ENCODE results near the gene LYPD6.

LYPD6 gene

DNA sequence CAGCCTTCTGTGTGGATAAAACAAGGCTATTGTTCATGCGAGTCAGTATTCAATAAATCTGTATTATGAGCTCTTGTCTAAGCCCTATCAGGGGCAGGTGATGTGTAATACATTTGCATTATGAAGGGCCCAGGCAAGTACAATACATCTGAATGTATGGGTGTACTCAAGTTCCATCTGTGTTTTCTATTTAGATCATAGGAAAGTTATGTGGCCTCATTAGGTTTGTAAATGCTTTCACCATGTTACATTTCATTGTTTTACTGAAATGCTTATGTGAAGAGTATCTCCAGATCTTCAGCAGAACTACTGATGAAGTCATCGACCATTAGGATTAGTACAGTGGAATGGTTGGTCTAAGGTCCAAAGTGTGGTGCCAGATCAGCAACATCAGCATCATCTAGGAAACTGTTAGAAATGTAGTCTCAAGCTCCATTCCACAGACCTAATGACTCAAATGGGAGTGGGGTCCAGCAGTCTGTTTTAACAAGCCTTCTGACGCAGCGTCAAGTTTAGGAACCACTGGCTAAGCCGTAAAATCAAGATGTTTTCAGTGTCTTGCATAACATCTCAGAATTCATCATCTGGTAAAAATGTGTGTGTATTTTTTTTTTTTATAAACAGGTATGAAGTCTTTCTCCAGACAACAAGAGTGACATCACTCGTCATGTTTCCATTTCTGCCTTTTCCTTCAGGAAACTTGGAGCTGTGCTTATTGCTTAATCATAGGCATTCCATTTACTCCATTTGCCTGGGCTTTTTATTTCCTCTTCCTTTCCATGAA lies 80.5 kb downstream of the LYPD6 start:
- peak in 1 of 2 experiments; percentile 55 for DNase-seq

DNA sequence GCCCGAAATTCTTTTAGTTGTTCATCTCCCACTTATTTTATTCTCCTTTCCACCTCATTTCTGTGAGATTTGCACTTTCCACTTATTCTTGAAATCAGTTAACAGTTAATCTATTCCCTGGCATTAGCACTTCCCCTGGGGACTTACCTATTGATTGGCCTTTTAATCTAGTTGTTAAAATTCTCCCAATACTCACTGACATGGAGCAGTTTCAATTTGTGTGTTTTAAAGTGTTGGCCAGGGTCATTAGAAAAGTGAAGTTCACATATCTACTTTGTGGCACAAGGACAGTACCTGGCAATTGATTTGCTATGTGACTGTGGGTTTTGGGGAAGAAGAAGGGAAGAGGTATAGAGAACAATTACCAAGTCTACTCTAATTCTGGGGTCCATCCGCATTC lies 83.1 kb downstream of the LYPD6 start:
- DNase-seq, result no peak

DNA sequence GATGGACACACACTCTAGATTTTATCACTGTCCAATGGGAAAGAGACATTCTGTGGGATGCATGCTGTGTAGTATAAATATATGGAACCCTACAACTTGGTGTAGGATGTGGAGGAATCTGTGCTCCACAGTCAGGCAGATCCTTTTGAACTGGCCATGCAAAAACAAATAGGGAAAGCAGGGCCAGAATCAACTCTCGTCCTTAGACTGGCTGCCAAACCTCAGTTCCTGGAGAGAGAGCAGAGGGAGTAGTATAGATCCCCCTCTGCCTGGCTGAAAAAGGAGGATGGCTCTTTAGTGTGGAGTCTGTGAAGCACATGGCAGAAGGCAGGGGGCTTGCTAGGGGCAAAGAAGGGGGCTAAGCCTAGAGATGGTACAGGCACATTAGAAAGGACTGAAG lies 84.7 kb downstream of the LYPD6 start:
- no peak for DNase-seq

DNA sequence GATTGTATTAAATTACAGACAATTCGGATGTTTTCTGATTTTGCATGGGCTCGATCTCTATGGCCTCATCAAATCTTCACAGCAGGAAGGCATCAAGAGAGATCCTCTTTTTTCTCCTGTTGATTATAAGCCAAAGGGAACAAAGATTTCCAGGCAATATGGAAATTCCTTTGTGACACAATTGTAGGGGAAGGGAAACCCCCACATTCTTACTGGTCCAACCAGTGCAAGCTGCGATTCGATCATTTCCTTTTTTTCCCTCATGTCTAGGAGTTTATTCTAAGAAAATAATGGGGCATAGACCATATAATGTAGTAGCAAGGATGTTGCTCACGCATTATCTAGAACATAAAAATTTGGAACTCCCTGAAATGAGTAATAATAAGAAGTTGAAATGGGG lies 87.7 kb downstream of the LYPD6 start:
- no peak for DNase-seq

DNA sequence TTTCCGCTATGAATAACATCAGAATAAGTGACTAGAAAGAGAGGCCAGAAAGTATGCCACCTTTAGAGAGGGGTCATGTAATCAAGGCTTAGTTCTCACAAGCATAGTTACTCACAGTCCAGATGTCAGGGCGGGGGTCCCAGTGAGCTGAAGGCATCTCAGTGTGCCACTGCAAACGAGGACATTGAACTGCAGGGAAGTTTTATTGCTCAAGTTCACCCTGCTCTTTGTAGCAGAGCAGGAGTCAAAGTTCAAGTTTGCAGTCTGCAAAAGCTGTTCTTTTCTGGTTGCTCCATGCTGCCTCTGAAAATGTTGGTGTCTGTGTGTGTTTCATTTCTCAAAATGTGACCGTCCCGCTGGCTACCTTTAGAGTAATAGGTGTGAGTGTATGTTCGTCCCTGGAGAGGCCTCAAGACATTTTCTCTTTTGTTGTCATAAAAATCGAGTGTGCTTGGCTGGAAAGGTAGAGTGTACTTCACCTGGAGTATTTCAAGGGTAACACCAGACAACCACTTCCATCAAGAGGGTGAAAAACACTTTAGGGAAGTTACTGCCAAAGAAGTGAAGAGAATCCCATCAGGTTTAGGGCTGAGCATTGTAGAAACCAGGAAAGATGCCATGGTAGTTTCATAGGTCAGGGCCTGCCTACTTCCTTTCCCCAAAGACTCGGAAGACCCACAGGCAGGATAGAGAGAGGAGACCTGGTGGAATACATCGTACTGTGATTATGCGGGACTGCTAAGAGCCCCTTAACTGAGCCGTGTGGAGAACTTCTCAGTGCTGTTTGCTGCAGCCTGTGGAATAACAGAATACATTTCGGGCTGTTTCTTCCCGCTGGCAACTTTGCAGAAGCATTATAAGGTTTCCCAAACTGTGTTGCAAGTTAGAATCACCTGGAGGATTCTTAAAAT lies 89.9 kb downstream of the LYPD6 start:
- DNase-seq, result no peak

DNA sequence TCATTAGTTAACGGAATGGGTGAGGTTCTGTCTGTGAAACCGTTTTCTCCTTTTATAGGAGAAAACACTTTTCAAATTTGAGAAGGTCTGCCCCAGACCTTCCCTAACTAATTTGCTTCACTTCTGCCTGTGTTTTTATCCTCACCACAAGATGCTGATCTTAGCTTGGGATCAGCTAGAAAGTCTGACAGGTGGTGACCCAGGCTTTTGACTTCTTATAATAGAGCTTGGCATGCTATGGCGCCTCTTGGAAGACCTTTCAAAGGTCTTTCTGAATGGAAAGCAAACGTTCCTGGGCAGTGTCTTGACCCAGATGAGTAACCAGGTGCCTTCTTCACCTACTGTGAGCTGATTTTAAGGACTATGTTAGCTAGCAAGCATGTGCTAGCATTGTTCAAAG lies 91.4 kb downstream of the LYPD6 start:
- no peak for DNase-seq

DNA sequence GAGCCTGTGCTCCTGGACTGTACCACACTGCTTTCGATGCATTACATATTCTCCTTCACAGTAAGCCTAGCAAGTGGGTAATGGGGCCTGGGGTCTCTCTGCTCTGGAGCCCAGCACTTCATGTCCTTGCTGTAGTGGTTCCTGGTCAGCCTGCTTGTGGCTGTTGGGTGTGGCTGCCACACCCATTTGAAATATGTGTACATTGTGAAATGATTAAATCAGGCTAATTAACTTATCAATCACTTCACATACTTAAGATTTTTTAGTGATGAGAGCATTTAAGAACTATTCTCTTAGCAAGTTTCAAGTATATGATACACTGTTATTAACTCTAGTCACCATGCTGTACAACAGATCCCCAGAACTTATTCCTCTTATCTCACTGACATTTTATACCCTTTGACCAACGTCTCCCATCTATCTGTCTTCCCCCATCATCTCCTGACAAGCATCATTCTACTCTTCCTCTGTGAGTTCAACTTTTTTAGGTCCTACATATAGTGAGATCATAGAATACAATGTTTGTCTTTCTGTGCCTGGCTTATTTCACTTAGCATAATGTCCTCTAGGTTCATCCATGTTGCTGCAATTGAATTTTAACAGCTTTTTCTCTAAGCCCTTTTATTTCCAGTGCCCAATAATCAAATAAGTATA lies 92.1 kb downstream of the LYPD6 start:
- DNase-seq, result no peak

DNA sequence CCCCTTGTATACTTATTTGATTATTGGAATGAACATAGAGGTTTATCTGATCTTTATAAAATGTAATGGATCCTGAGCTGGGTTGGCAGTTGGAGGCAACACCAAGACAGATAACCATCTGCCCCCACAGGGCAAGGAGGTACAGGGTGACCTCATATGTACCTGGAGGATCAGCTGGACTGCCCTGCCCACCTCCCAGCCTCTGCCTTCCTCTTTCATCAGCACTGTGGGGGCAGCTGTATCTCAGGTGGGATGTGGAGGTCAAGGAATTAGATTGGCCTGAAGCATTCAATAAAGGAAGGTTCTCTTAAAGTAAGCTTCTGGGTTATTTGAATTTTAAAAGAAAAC lies 92.6 kb downstream of the LYPD6 start:
- no peak for DNase-seq

DNA sequence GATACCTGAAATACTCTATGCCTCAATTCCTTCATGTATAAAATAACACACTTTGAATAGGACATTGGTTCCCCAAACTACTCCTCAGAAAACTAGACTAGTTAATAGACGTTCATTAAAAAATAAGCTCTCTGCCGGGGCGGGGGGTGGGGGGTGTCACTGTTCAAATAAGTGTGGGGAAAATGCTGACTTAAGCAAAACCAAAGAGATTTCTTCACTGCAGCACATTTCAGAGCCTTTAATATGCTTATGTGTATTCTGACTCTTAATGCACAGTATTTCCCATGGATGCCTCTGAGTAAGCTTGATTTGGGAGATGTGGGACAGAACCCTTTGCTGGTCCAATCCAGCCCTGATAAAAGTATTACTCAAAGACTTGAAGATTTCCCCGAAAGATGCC lies 93.2 kb downstream of the LYPD6 start:
- no peak for DNase-seq

DNA sequence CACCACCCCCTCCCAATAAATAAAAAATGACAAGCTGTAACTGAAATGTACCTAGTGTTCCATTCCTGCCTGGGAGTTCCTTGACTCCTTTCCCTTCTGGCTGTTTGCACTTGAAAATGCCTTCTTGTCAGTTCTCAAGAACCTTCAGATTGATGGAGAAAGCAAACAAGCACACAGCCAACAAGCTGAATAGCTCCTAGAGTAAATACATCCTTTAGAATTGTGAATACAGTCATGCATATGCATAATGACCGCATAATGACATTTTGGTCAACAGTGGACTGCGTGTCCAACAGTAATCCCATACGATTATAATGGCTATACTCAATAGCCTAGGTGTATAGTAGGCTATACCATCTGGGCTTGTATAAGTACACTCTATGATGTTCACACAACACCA lies 97.0 kb downstream of the LYPD6 start:
- peak in 1 of 2 experiments; percentile 59 for DNase-seq

DNA sequence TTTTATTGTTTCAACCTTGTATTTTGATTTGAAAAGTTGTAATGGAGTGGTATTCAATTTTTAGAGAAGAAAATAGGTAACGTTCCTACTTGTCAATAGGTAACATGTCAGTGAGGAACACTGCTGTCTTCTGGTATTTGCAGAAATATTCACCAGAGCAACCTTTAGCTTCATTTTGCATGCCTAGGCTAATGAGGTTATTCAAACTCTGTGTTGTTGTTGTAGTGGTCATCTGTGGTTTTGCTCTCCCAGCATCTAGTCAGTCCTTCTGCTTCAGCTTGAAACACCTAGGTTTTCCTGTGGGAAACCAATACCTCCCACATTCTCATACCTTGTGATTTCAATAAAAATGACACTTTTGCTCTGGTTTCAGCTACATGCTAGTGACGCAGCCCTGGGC lies 98.4 kb downstream of the LYPD6 start:
- DNase-seq, result no peak

DNA sequence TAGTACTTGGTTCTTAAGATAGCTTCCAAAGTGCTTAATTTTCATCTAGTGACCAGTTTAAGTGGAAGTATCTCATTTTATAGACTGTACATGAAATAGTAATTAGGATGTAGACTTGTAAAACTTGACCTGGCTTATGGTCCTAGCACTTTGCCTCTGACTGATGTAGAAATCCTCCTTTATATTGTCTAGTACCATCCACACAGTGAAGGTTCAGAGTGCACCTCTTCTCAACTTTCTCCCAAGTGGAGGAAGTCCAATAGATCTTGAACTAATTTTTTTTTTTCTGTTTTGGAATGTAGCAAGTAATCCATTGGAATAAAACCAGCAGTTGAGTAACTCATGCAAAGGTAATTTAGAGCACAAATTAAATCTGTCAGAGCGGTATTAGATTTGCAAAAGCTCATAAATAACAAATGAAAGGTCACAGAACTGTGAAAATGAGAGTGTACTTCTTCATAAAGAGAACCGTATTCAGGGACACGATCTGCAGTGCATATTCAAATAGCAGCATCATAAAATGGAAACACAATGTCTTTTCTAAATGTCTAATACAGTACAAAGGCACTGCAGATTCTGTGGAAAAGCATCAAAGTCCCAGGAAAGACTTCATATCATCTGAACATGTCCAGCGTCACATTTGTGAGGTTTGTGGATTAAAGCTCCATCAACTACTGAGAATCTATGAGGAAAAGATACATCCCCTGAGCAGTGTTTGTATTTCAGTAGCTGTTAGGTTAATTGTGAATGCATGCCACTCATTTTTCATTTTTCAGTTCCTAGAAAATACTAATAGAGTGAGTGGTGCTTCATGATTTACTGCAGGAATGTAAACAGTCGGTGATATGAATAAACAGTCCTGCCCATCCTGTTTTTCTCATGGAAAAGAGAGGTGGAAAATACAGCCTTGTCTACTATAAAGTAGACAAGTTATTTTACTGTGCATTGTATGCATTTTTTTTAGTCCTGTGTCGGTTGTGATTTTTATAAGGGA lies 100.7 kb downstream of the LYPD6 start:
- DNase-seq, result no peak

DNA sequence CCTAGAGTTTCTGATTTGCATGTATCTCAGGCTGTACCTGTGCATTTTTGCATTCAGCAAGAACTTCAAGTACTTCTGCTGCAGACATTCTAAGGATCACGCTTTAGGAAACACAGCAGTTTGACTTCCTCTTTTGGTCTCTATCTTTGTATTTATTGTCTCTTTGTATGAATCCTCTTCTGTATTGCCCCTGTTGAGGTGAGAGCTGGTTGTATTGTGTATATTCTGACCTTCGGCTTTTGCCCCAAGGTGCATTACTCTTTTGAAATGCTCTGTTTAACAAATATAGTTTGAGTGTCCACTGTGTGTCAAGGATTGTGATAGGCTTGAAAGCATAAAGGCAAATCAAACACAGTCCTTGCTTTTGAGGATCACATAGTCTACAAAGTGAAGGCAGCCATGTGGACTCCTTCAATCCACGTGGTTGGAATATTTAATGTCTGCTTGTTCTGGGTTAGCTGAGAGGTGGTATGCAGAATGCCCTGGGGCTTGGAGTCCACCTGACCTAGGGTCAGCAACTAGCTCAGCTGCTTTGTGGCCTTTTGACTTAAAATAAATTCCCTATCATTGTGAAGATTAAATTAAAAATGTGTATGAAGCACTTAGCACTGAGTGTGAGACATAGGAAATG lies 108.1 kb downstream of the LYPD6 start:
- no peak for DNase-seq

DNA sequence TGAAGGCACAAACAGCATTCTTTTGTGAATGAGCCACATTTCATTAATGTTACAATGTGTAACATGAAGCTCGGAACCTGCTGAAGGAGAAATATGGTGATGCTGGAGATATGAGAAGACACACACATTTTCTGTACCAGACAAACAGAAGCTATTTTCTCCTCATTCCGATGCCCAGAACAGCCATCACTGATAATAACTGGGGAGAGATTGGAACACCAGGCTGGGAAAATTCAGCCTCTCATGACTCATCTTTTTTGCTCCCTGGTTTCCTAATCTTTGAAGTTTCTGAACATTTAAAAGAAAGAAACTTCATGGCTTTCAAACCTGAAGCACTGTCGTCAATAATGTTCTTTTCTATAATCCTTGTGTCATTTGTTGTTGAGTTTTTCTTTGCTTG lies 110.9 kb downstream of the LYPD6 start:
- no peak for DNase-seq

DNA sequence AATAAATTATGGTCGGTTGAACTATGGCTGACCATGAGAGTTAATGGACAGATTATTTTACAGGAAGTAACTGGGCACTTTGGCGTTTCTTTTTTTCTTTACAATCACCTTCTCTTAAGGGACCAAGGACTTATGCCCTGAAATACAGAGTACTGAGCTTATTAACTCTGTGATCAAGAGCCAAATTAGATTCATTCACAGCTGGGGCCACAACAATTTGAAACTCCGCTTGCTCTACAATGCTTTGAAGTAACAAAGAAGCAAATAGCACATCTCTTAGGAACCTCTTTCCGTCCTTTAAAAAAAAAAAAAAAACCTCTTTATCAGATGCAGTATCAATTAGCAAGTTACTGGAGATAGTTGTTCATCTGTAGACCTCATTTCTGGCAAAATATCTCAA lies 112.0 kb downstream of the LYPD6 start:
- DNase-seq, result no peak

DNA sequence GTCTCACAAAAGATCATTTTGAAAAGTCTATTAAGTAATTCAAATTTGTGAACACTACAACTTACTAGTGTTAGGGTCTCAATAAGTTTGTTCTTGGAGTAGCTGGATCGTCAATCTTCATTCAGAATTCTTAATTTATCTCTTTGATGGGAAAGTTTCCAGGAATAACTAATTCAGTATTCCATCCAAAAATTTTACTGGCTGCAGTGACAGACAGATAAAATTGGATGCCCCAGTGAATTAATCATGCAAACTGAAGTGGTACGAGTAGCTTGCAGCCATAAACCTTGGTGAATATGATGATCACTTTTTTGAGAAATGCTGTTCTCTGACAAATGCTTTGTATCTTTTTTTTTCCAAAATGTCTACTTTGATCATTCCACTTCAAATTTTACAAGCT lies 112.8 kb downstream of the LYPD6 start:
- DNase-seq, result no peak

DNA sequence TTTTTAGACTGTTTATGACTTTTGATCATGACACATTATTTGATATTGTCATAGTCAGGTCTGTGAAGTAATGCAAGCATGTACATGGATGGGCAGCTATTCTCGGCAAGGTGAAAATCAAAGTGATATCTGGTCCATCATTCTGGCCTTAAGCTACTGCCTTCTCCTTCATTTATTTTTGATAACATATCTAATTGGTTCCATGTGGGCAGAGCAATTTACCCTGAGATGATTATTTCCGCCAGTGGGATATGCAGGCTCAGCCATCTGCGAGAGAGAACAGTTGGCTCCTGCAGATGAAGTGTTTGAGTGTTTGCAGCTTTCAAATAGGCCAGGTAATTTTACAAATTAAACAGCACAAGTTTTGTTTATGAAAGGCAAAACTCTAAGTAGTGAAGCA lies 116.4 kb downstream of the LYPD6 start:
- DNase-seq, result peak in 1 of 2 experiments; percentile 12

DNA sequence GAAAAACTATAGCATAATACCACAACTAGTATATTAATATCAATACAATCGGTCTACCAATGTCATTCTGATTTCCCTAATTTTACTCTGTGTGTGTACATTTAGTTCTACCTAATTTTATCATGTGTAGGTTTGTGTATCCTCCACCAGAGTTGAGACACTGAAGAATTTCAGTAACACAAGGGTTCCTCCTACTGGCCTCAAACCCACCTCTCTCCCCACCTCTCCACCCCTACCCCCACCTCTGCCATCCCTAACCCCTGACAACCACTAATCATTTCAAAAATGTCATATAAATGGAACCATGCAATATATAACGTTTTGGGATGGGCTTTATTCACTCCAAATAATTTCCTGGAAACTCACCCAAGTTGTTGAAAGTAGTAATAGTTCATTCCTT lies 117.9 kb downstream of the LYPD6 start:
- no peak for DNase-seq

DNA sequence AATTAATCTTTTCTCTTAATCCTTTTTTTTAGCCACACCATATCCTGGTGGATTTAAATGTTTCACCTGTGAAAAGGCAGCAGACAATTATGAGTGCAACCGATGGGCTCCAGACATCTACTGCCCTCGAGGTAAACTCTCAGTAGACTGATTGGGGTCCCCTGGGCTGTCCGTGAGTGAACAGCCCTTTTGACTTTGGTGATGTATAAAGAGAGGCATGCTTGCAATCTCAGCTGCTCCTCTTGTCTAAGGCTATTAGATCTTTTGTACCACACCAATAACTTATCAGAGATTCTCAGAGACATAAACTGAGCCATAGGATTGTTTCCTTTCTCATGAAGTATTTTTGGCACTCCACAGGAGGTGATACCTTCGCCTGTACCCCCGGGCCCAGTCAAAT lies 118.6 kb downstream of the LYPD6 start:
- no peak for DNase-seq

DNA sequence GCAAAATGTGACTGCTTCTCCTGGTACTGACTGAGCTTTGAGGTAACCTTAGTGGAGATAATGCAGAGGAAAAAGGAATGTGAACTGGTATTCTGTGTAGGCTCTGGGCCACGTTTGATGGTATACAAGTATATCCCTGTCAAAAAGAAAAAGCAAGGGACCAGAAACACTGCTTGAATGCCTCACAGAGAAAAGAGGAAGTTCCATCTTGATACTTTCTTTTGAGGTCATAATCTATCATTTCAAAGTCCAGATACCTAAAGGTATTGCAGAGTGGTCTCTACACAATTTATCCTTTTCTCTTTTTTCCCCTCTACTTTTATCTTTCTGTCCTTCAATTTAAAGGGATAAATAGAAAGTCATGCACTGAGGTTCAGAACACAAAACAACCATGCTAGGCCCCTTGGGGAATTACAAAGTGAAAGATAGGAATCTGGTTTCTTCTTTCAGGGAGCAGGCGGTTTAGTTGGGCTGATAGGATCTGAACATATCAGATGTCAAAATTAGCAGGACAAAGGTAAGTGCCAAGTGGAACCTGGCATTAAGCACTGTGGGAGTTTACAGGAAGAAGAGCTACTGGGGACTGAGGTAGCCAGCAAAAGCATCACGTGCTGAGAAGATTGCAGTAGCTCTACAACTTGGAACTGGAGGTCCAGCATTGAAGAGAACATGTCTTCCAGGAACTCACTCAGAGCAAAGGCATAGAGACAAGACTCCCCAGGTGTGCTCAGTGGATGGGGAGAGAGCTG lies 121.2 kb downstream of the LYPD6 start:
- no peak for DNase-seq

DNA sequence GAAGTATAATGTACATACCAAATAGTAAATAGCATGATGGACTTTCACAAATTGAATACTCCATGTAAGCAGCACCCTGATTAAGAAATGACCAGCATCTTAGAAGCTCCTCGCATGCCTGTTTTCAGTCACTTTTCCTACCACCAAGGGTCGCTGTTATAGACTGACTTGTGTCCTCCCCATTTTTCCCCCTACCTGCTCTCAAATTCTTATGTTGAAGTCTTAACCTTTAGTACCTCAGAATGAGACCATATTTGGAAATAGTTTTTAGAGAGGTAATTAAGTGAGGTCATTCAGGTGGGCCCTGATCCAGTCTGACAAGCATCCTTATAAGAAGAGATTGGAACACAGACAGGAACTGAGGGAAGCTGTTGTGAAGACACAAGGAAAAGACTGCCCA lies 125.9 kb downstream of the LYPD6 start:
- no peak for DNase-seq

All from NCI-H2081 (cell line).